ENCODE measurements around the gene DEGS2.
A peak's percentile ranks its signal among the peaks of the same experiment; 100 is the strongest.

DNA sequence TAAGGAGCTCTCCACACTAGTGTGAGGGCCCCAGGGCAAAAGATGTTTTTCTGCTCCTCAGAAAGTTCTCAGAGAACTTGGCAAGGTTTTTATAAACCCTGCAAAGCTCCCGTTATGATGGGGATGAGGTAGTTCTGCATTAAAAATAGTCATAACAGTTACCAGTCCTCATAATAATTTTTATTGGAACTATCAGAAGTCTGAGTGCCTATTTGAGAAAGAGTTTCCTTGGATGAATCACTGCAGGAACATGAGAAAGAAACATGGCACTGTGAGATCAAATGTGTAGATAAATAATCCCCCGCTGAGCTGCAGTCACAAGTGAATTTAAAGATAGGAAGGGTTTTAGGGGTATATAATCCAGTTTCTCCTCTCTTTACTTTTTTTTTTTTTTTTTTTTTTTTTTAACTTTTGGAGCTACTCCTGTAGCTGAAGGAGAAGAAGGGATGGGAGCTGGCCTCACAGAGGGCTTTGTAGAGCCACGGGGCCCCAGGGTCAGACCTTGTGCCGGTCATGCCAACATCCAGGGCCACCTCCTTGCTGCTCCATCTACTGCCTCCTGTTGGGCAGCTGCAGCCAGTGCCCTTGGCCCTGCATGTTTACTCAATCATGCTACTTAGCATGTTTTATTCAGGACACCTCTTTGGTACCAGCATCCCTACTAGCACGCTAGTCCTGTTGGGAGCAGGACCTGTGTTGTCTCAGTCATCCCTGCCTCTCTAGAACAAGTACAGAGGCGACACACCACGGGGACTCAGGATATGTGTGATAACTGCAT, 54.7 kb downstream of the DEGS2 start:
- TF ChIP-seq CTBP1 (IDR thresholded peaks at IDR 0.05; ENCODE audit: borderline replicate concordance) (no peak), L3MBTL2 (conservative IDR thresholded peaks at IDR 0.05) (no peak), BHLHE40 (IDR thresholded peaks at IDR 0.05; ENCODE audit: borderline replicate concordance) (no peak), ZNF384 (IDR thresholded peaks at IDR 0.05) (peak; percentile 30; the same call in 1 of the 2 replicates)

All from HEK293T (cell line).